GM12878 (cell line): ENCODE measurements around the gene URB1. TPM values are rescaled to one million over a fixed set of nuclear protein-coding genes. Genes with fewer than 3 reads are reported as not detected.
A peak's percentile ranks its signal among the peaks of the same experiment; 100 is the strongest.

Source experiments
- ATAC-seq: fragments of 200-7000 bp; cut with Tn5 transposase; 3 replicates; pipeline ENCODE4 v1.9.1; 2020; ENCODE audit warnings: mild to moderate bottlenecking, moderate library complexity
- BruUV-seq: library from RNA; stranded (reverse); fragments of 400-500 nt; replicated peaks from 2 replicates; lab custom pipeline; 2021; lab: Mats Ljungman, UMichigan
- CTCF ChIA-PET: fragments of 300-600 bp; sonication (Branson Sonifier 250); formaldehyde crosslinking; extraction: SDS; loops from one replicate; lab custom pipeline; 2021; ENCODE audit warnings: inconsistent platforms; lab: Yijun Ruan, JAX
- POLR2A ChIA-PET: fragments of 350-600 bp; formaldehyde crosslinking; extraction: SDS; loops from one replicate; lab custom pipeline; 2021; ENCODE audit warnings: inconsistent platforms; lab: Charles Lee
- RAD21 ChIA-PET: fragments of 300-600 bp; sonication (Branson Sonifier 250); formaldehyde crosslinking; loops from one replicate; lab custom pipeline; 2023; ENCODE audit warnings: antibody characterized with exemption; ENCODE audit not compliant: unreplicated experiment; lab: Charles Lee
- SMC1A ChIA-PET: fragments of 300-600 bp; sonication (Branson Sonifier 250); formaldehyde crosslinking; loops from one replicate; lab custom pipeline; 2023; ENCODE audit not compliant: unreplicated experiment, uncharacterized antibody; lab: Charles Lee
- DNase-seq: peaks from one replicate; pipeline ENCODE4 v3.0.0-alpha.2; 2011; ENCODE audit warnings: low read depth, low spot score
- FAIRE-seq: peaks from 3 replicates; lab custom pipeline; 2011; peaks lifted over from hg19 to GRCh38; lab: Jason Lieb, UNC
- H2AFZ ChIP-seq: 2 replicates; pipeline ENCODE4 v1.6.0; 2011; ENCODE audit warnings: low read depth, low read length, control low read depth; ENCODE audit not compliant: control insufficient read depth
- H3K27ac ChIP-seq: 2 replicates; pipeline ENCODE4 v1.5.1; 2011; ENCODE audit warnings: control low read depth; ENCODE audit not compliant: control insufficient read depth, insufficient read depth
- H3K27me3 ChIP-seq, 2 experiments: replicated peaks in 1 of 2; 2 replicates each; pipeline versions ENCODE4 v1.6.0 to v1.6.1; 2011; ENCODE audit warnings: low read length in 1 of 2; ENCODE audit not compliant: control insufficient read depth in 2 of 2, insufficient read depth in 2 of 2
- H3K36me3 ChIP-seq, 2 experiments: 2 replicates each; pipeline ENCODE4 v1.5.1; 2011; ENCODE audit warnings: low read length in 1 of 2; ENCODE audit not compliant: control insufficient read depth in 2 of 2, insufficient read depth in 2 of 2
- H3K4me1 ChIP-seq: 2 replicates; pipeline ENCODE4 v1.6.1; 2011; ENCODE audit warnings: mild to moderate bottlenecking, low read length, moderate library complexity, mixed read lengths; ENCODE audit not compliant: control insufficient read depth, insufficient read depth
- H3K4me2 ChIP-seq: 2 replicates; pipeline ENCODE4 v1.6.0; 2011; ENCODE audit warnings: control low read depth; ENCODE audit not compliant: control insufficient read depth, insufficient read depth
- H3K4me3 ChIP-seq: fragments of 200-600 bp; sonication (generic); 2 replicates; pipeline ENCODE4 v1.5.1; 2016
- H3K79me2 ChIP-seq: 2 replicates; pipeline ENCODE4 v1.6.0; 2011; ENCODE audit warnings: low read length; ENCODE audit not compliant: control insufficient read depth, insufficient read depth
- H3K9ac ChIP-seq: 2 replicates; pipeline ENCODE4 v1.8.0; 2011; ENCODE audit warnings: low read length, control low read depth, mixed read lengths; ENCODE audit not compliant: control insufficient read depth, insufficient read depth
- H3K9me3 ChIP-seq: replicated peaks from 3 replicates; pipeline ENCODE4 v1.5.1; 2011; ENCODE audit warnings: mild to moderate bottlenecking, low read length; ENCODE audit not compliant: control insufficient read depth, insufficient read depth
- H4K20me1 ChIP-seq: 2 replicates; pipeline ENCODE4 v1.6.0; 2011; ENCODE audit not compliant: control insufficient read depth, insufficient read depth
- CEBPB ChIP-seq, 2 experiments: fragments of 150-350 bp in 1 of 2; IDR thresholded peaks; 2 replicates each; pipeline ENCODE4 v1.6.1; 2012 to 2014; ENCODE audit warnings: low read depth in 2 of 2, low read length in 2 of 2, borderline replicate concordance in 1 of 2, inconsistent platforms in 1 of 2
- IKZF1 ChIP-seq: fragments of 450-650 bp; conservative IDR thresholded peaks from 2 replicates; pipeline ENCODE4 v1.6.1; 2017; ENCODE audit warnings: antibody characterized with exemption, mild to moderate bottlenecking
- IKZF2 ChIP-seq, 2 experiments: fragments of 450-650 bp; IDR thresholded peaks; 2 replicates each; pipeline ENCODE4 v1.6.1; 2017; ENCODE audit warnings: mild to moderate bottlenecking in 2 of 2, moderate library complexity in 2 of 2
- NFIC ChIP-seq: IDR thresholded peaks from 2 replicates; pipeline ENCODE4 v1.6.1; 2012; ENCODE audit warnings: low read depth, mild to moderate bottlenecking, inconsistent platforms, low read length, moderate library complexity
- NFYB ChIP-seq: IDR thresholded peaks from 2 replicates; pipeline ENCODE4 v1.6.1; 2011; ENCODE audit warnings: low read depth, mild to moderate bottlenecking, low read length, improper control_type of control experiment, moderate library complexity; ENCODE audit not compliant: insufficient read depth
- RFX5 ChIP-seq: IDR thresholded peaks from 2 replicates; pipeline ENCODE4 v1.6.1; 2011; ENCODE audit warnings: low read depth, low read length, improper control_type of control experiment
- SMARCA5 ChIP-seq: fragments of 450-650 bp; IDR thresholded peaks from 2 replicates; pipeline ENCODE4 v1.6.1; 2017; ENCODE audit warnings: mild to moderate bottlenecking
- SRF ChIP-seq, 2 experiments: IDR thresholded peaks; 2 replicates each; pipeline ENCODE4 v1.6.1; 2011; ENCODE audit warnings: low read depth in 2 of 2, low read length in 2 of 2, mild to moderate bottlenecking in 1 of 2, moderate library complexity in 1 of 2
- WGBS: methylation state at CpG from one replicate; pipeline ENCODE4 v1.1.6; 2016; ENCODE audit warnings: low lambda C conversion rate; ENCODE audit not compliant: insufficient replicate concordance, insufficient coverage; ENCODE audit errors: missing lambda C conversion rate; 5-methylcytosine and 5-hydroxymethylcytosine counted together
- in situ Hi-C: fragments of 300-500 bp; cut with MboI; formaldehyde crosslinking; loops from 9 replicates; pipeline ENCODE4 v1.14.3; 2018; ENCODE audit warnings: mixed read lengths
- intact Hi-C: fragments of 100-400 bp; cut with micrococcal nuclease; formaldehyde crosslinking; loops from one replicate; pipeline ENCODE4 v1.14.2; 2022; ENCODE audit not compliant: unreplicated experiment
- polyA plus RNA-seq, 11 experiments: library from polyadenylated mRNA; depleted of rRNA in 4 of 11; unstranded in 6 of 11; stranded (reverse) in 5 of 11; fragments of >200 nt; fragmentation: Nextera tagmentation in 4 of 11; fragmentation: Illumina TruSeq in 1 of 11; extraction: Ambion mirVana in 4 of 11; extraction: Trizol in 1 of 11; gene quantifications; 1 replicate in 1 of 11; 2 replicates in 10 of 11; pipeline versions ENCODE4 v1.2.1 to v1.2.3, GENCODE V29; 2011 to 2016; ENCODE audit warnings: inconsistent platforms in 2 of 11, missing spikeins in 2 of 11, low read depth in 1 of 11
- total RNA-seq, 4 experiments: library from RNA; depleted of rRNA in 3 of 4; stranded (reverse); fragments of >200 nt in 3 of 4; fragmentation: Illumina TruSeq in 1 of 4; extraction: Trizol in 1 of 4; gene quantifications; 2 replicates each; pipeline versions ENCODE4 v1.2.1 to v1.2.3, GENCODE V29; 2013 to 2021

URB1 gene
- total and polyA plus RNA-seq, 10 of the 15 experiments (the other 5 are each of a cell fraction or from before 2014, with no cell fraction given), result 0.56 to 23.2 (median 8.9) TPM

GRCh38 chr21:32393677-32394001, 827 bp upstream of the URB1 start:
- H3K36me3 ChIP-seq, result peaks cover 0 to under 1% of the 10 kb centered on the region in 2 experiments; a peak in 1 of 4 replicates
- peak overlapping the region; percentile 76; the same call in 1 of the 2 replicates for H3K9ac ChIP-seq
- no peaks in the 10 kb centered on the region for H3K9me3 ChIP-seq
- peaks cover 34% of the 10 kb centered on the region for H3K79me2 ChIP-seq
- ChIA-PET POLR2A (no interaction called here), CTCF (interaction anchor here (1.7 kb wide), 1 partner anchor 207 kb away, joined by 10 read pairs; no protein-coding TSS in a partner anchor), SMC1A (no interaction called here), RAD21 (no interaction called here)
- H3K27me3 ChIP-seq, result no peaks in the 10 kb centered on the region
- WGBS, result 91% methylated on average over 9 of the region's 9 CpGs
- TF ChIP-seq SRF (IDR thresholded peaks at IDR 0.05; ENCODE audit: low read depth in 2 of 2, low read length in 2 of 2) (no peak), NFIC (no peak), IKZF2 (IDR thresholded peaks at IDR 0.05) (no peak), CEBPB (IDR thresholded peaks at IDR 0.05; ENCODE audit: borderline replicate concordance in 1 of 2, low read depth in 2 of 2, low read length in 2 of 2) (no peak), NFYB (no peak), SMARCA5 (no peak), IKZF1 (no peak), RFX5 (no peak)
- BruUV-seq, result no TSS peak
- peak overlapping the region; percentile 68 for H3K27ac ChIP-seq
- intact Hi-C loops, result no loop called here
- no peaks in the 10 kb centered on the region for H3K4me1 ChIP-seq
- no peak for ATAC-seq
- FAIRE-seq, result no peak
- H2AFZ ChIP-seq, result peak overlapping the region; percentile 83
- in situ Hi-C loops, result loop anchor here (25.0 kb wide), 1 partner anchor 1244 kb away; the partner anchor contains the start of genes CRYZL1 and ITSN1
- no peak for DNase-seq
- no peaks in the 10 kb centered on the region for H4K20me1 ChIP-seq
- H3K4me3 ChIP-seq, result peak overlapping the region; percentile 83
- peak overlapping the region; percentile 86 for H3K4me2 ChIP-seq
